ENCODE results near the gene KIAA1217. TPM values are rescaled to one million over a fixed set of nuclear protein-coding genes. Genes with fewer than 3 reads are reported as not detected.

Gene KIAA1217
- total and polyA plus RNA-seq, 2 of the 4 experiments (the other 2 are of a cell fraction): 3.4 to 4.4 TPM

DNA sequence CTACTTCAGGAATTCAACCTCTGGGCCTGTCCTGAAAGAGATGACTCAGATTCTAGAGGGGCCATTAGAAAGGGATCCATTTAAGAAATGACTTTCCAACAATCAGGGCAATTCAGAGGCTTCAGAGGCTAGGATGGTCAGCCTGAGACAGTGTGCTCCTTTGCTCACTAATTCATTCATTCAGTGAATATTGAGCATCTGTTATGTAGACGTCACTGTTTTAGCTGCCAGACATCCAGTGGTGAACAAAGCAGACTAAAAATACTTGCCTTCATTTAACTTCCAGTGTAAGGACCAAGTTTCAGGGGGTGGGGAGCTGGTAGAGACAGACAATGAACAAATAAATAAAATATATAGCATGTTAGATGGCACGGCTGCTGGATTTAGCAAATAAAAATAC is 1.6 kb downstream of the KIAA1217 start:
- Histone ChIP-seq H3K18ac (ENCODE audit: low read depth, low read length) (no peak overlapping the region), H3K27me3 (ENCODE audit: control insufficient read depth, insufficient read depth, low read length) (peaks cover 3% of the 10 kb centered on the region), H2AFZ (replicated peaks; ENCODE audit: low read length, poor library complexity) (no peak overlapping the region), H4K5ac (ENCODE audit: low read depth, low read length) (no peak overlapping the region), H3K27ac (ENCODE audit: insufficient read depth, low read length) (no peak overlapping the region), H3K4me3 (ENCODE audit: insufficient read depth, low read depth, low read length) (no peak overlapping the region), H4K8ac (ENCODE audit: low read depth in 2 of 2, low read length in 2 of 2) (no peak overlapping the region), H3K56ac (ENCODE audit: extremely low read depth, insufficient read depth, low read length) (no peak overlapping the region), H2BK120ac (ENCODE audit: low read depth, low read length) (no peak overlapping the region), H4K20me1 (ENCODE audit: insufficient read depth, low read length) (no peaks in the 10 kb centered on the region), H2AK5ac (ENCODE audit: low read depth, low read length) (no peak overlapping the region), H3K9ac (ENCODE audit: low read depth, low read length) (no peak overlapping the region), H2AK9ac (replicated peaks; ENCODE audit: low read depth, low read length, poor library complexity) (no peak overlapping the region), H3K4ac (ENCODE audit: low read depth, low read length) (no peak overlapping the region), H4K91ac (ENCODE audit: insufficient read depth, low read depth, low read length) (no peak overlapping the region), H3K79me1 (ENCODE audit: low read depth in 1 of 2, low read length in 2 of 2) (no peaks in the 10 kb centered on the region), H3K9me1 (ENCODE audit: insufficient read depth, low read length) (0 out of 2 replicates have a peak, but pooled peaks cover 3% of the 10 kb centered on the region), H2BK20ac (ENCODE audit: low read depth, low read length) (no peak overlapping the region), H3K4me2 (ENCODE audit: low read depth, low read length) (no peak overlapping the region; the same call in 1 of the 2 replicates), H3K14ac (replicated peaks; ENCODE audit: low read depth, low read length) (no peak overlapping the region), H3K4me1 (ENCODE audit: control insufficient read depth, insufficient read depth, low read length) (peaks cover 4% of the 10 kb centered on the region; the same call in 1 of the 2 replicates), H3K23ac (ENCODE audit: low read depth, low read length) (no peak overlapping the region), H2BK15ac (ENCODE audit: low read depth, low read length) (no peak overlapping the region), H3K36me3 (ENCODE audit: control insufficient read depth, insufficient read depth, low read length) (no peaks in the 10 kb centered on the region), H2BK5ac (ENCODE audit: low read depth, low read length, poor library complexity, severe bottlenecking) (no peak overlapping the region), H3K9me3 (ENCODE audit: control insufficient read depth, insufficient read depth, low read length) (no peaks in the 10 kb centered on the region)
- no peak for ATAC-seq (ENCODE audit: low read depth)
- no TSS peak for BruUV-seq (replicated peaks)
- intact Hi-C loops (cut with micrococcal nuclease) (no loop called here), dilution Hi-C loops (cut with HindIII; ENCODE audit: low sequenced_read_pairs, unreplicated experiment) (no loop called here), in situ Hi-C loops (cut with MboI; ENCODE audit: low sequenced_read_pairs) (loop anchor here (10.0 to 25.0 kb wide), 2 partner anchors 294 to 1048 kb away; no protein-coding TSS in a partner anchor)
- WGBS, 2 experiments (ENCODE audit: extremely low coverage in 2 of 2, insufficient read length in 1 of 2): no CpG with 5 or more reads among the region's 2 CpGs
- CTCF ChIA-PET: no interaction called here
- POLR2A ChIA-PET (ENCODE audit: unreplicated experiment): no interaction called here
- DNase-seq: no peak
- TF ChIP-seq MAZ (IDR thresholded peaks at IDR 0.05; ENCODE audit: borderline replicate concordance, low read depth, low read length) (no peak), SMC3 (IDR thresholded peaks at IDR 0.05; ENCODE audit: low read depth, low read length) (no peak), MXI1 (IDR thresholded peaks at IDR 0.05; ENCODE audit: borderline replicate concordance, low read depth, low read length) (no peak), POLR2A (IDR thresholded peaks at IDR 0.05; ENCODE audit: low read depth, low read length) (no peak), BHLHE40 (IDR thresholded peaks at IDR 0.05; ENCODE audit: low read depth, low read length) (no peak), RAD21 (IDR thresholded peaks at IDR 0.05; ENCODE audit: low read length) (no peak), MAFK (IDR thresholded peaks at IDR 0.05; ENCODE audit: low read depth, low read length) (no peak), NFE2L2 (IDR thresholded peaks at IDR 0.05; ENCODE audit: low read depth, low read length) (no peak), RFX5 (IDR thresholded peaks at IDR 0.05; ENCODE audit: low read depth, low read length) (no peak), CHD1 (IDR thresholded peaks at IDR 0.05; ENCODE audit: low read depth, low read length) (no peak), CEBPB (IDR thresholded peaks at IDR 0.05; ENCODE audit: low read depth, low read length) (no peak), RCOR1 (IDR thresholded peaks at IDR 0.05; ENCODE audit: insufficient replicate concordance, low read length) (no peak)
- TF ChIP-seq, protein P1, sequence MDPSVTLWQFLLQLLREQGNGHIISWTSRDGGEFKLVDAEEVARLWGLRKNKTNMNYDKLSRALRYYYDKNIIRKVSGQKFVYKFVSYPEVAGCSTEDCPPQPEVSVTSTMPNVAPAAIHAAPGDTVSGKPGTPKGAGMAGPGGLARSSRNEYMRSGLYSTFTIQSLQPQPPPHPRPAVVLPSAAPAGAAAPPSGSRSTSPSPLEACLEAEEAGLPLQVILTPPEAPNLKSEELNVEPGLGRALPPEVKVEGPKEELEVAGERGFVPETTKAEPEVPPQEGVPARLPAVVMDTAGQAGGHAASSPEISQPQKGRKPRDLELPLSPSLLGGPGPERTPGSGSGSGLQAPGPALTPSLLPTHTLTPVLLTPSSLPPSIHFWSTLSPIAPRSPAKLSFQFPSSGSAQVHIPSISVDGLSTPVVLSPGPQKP (IDR thresholded peaks at IDR 0.05; ENCODE audit: borderline replicate concordance, low read depth, low read length): no peak
- TF ChIP-seq, protein P2, sequence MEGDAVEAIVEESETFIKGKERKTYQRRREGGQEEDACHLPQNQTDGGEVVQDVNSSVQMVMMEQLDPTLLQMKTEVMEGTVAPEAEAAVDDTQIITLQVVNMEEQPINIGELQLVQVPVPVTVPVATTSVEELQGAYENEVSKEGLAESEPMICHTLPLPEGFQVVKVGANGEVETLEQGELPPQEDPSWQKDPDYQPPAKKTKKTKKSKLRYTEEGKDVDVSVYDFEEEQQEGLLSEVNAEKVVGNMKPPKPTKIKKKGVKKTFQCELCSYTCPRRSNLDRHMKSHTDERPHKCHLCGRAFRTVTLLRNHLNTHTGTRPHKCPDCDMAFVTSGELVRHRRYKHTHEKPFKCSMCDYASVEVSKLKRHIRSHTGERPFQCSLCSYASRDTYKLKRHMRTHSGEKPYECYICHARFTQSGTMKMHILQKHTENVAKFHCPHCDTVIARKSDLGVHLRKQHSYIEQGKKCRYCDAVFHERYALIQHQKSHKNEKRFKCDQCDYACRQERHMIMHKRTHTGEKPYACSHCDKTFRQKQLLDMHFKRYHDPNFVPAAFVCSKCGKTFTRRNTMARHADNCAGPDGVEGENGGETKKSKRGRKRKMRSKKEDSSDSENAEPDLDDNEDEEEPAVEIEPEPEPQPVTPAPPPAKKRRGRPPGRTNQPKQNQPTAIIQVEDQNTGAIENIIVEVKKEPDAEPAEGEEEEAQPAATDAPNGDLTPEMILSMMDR (conservative IDR thresholded peaks at IDR 0.05; ENCODE audit: low read depth, low read length): no peak
- TF ChIP-seq, protein P3, sequence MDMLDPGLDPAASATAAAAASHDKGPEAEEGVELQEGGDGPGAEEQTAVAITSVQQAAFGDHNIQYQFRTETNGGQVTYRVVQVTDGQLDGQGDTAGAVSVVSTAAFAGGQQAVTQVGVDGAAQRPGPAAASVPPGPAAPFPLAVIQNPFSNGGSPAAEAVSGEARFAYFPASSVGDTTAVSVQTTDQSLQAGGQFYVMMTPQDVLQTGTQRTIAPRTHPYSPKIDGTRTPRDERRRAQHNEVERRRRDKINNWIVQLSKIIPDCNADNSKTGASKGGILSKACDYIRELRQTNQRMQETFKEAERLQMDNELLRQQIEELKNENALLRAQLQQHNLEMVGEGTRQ (IDR thresholded peaks at IDR 0.05; ENCODE audit: low read depth, low read length): no peak
